Muscle of leg (tissue), 11 donors: ENCODE data around the gene AGTRAP. TPM values are rescaled to one million over a fixed set of nuclear protein-coding genes. Genes with fewer than 3 reads are reported as not detected.

Experiments
- DNase-seq: peaks from one replicate; pipeline ENCODE4 v3.0.0; 2013
- H3K27ac ChIP-seq: one replicate; pipeline ENCODE4 v1.5.1; 2013; ENCODE audit warnings: mild to moderate bottlenecking, low read length, control low read depth
- H3K27me3 ChIP-seq: one replicate; pipeline ENCODE4 v1.6.1; 2013; ENCODE audit warnings: low read length; ENCODE audit not compliant: control insufficient read depth, insufficient read depth
- H3K36me3 ChIP-seq: one replicate; pipeline ENCODE4 v1.6.1; 2013; ENCODE audit warnings: low read length; ENCODE audit not compliant: control insufficient read depth, insufficient read depth
- H3K4me1 ChIP-seq: one replicate; pipeline ENCODE4 v1.6.1; 2013; ENCODE audit warnings: low read length; ENCODE audit not compliant: control insufficient read depth, insufficient read depth
- H3K4me3 ChIP-seq: one replicate; pipeline ENCODE4 v1.5.1; 2013; ENCODE audit warnings: low read length, control low read depth
- H3K9me3 ChIP-seq: replicated peaks from 2 replicates; pipeline ENCODE4 v1.6.1; 2013; ENCODE audit warnings: low read depth, low read length; ENCODE audit not compliant: control insufficient read depth
- WGBS: methylation state at CpG from one replicate; pipeline ENCODE4 v1.1.5; 2013; ENCODE audit warnings: missing lambda C conversion rate; ENCODE audit not compliant: insufficient coverage; 5-methylcytosine and 5-hydroxymethylcytosine counted together
- polyA plus RNA-seq, 8 donors: library from polyadenylated mRNA; unstranded; fragments of 120-200 nt; gene quantifications; one replicate each; pipeline versions ENCODE4 v1.2.1 to v1.2.3, GENCODE V29; 2013; ENCODE audit warnings: inconsistent platforms in 1 of 8, low replicate concordance in 1 of 8; ENCODE audit not compliant: insufficient read length in 8 of 8, insufficient read depth in 1 of 8
- total RNA-seq: library from RNA; stranded (reverse); fragments of 120-200 nt; gene quantifications from one replicate; pipeline ENCODE4 v1.2.4, GENCODE V29; 2013

The AGTRAP gene
- total and polyA plus RNA-seq, 9 donors, result 14.8 to 24.8 (median 17.9) TPM

- H3K36me3 ChIP-seq, result peaks cover 48% of the 10 kb centered on the region
- no peaks in the 10 kb centered on the region for H3K9me3 ChIP-seq
- 80% methylated on average over 13 of the region's 14 CpGs for WGBS
- H3K27ac ChIP-seq, result peak overlapping the region; percentile 96
- H3K4me1 ChIP-seq, result peaks cover 85% of the 10 kb centered on the region
- no peak for DNase-seq
- peak overlapping the region; percentile 38 for H3K4me3 ChIP-seq
- H3K27me3 ChIP-seq, result no peaks in the 10 kb centered on the region
Observed at GRCh38 chr1:11788549-11789053, 52.7 kb downstream of the AGTRAP start.

GRCh38 chr1:11789126-11790067 lies 53.5 kb downstream of the AGTRAP start:
- no peak for DNase-seq
- Histone ChIP-seq H3K27me3 (no peaks in the 10 kb centered on the region), H3K9me3 (no peaks in the 10 kb centered on the region), H3K36me3 (peaks cover 56% of the 10 kb centered on the region), H3K27ac (peak overlapping the region; percentile 96), H3K4me3 (peak overlapping the region; percentile 38), H3K4me1 (peaks cover 84% of the 10 kb centered on the region)
- WGBS, result 46% methylated on average over 6 of the region's 13 CpGs

- WGBS, result 79% methylated on average over 14 of the region's 20 CpGs
- H3K4me3 ChIP-seq, result no peak overlapping the region
- H3K9me3 ChIP-seq, result no peaks in the 10 kb centered on the region
- H3K4me1 ChIP-seq, result peaks cover 82% of the 10 kb centered on the region
- peaks cover 65% of the 10 kb centered on the region for H3K36me3 ChIP-seq
- no peak for DNase-seq
- no peaks in the 10 kb centered on the region for H3K27me3 ChIP-seq
- peak overlapping the region; percentile 96 for H3K27ac ChIP-seq
Observed at GRCh38 chr1:11790101-11790879, 54.4 kb downstream of the AGTRAP start.

- Histone ChIP-seq H3K27me3 (no peaks in the 10 kb centered on the region), H3K36me3 (peaks cover 72% of the 10 kb centered on the region), H3K9me3 (no peaks in the 10 kb centered on the region), H3K4me1 (peaks cover 82% of the 10 kb centered on the region), H3K4me3 (no peak overlapping the region), H3K27ac (peak overlapping the region; percentile 96)
- WGBS, result 84% methylated on average over 9 of the region's 19 CpGs
- DNase-seq, result peak; percentile 94
Observed at GRCh38 chr1:11790880-11791715, 55.2 kb downstream of the AGTRAP start.

GRCh38 chr1:11792106-11792505 lies 56.2 kb downstream of the AGTRAP start:
- peak overlapping the region; percentile 96 for H3K27ac ChIP-seq
- H3K4me1 ChIP-seq, result peaks cover 78% of the 10 kb centered on the region
- H3K4me3 ChIP-seq, result no peak overlapping the region
- DNase-seq, result no peak
- no peaks in the 10 kb centered on the region for H3K9me3 ChIP-seq
- H3K36me3 ChIP-seq, result peaks cover 77% of the 10 kb centered on the region
- H3K27me3 ChIP-seq, result no peaks in the 10 kb centered on the region
- WGBS, result 88% methylated on average over 8 of the region's 11 CpGs

- H3K9me3 ChIP-seq, result no peaks in the 10 kb centered on the region
- WGBS, result 94% methylated on average over 7 of the region's 15 CpGs
- H3K27ac ChIP-seq, result no peak overlapping the region
- peaks cover 77% of the 10 kb centered on the region for H3K36me3 ChIP-seq
- H3K27me3 ChIP-seq, result no peaks in the 10 kb centered on the region
- no peak for DNase-seq
- H3K4me3 ChIP-seq, result no peak overlapping the region
- peaks cover 61% of the 10 kb centered on the region for H3K4me1 ChIP-seq
Observed at GRCh38 chr1:11793819-11794218, 57.9 kb downstream of the AGTRAP start.

GRCh38 chr1:11794446-11795237 lies 58.7 kb downstream of the AGTRAP start:
- H3K27ac ChIP-seq, result peak overlapping the region; percentile 57
- H3K27me3 ChIP-seq, result no peaks in the 10 kb centered on the region
- H3K4me1 ChIP-seq, result peaks cover 52% of the 10 kb centered on the region
- WGBS, result 93% methylated on average over 19 of the region's 19 CpGs
- H3K4me3 ChIP-seq, result no peak overlapping the region
- H3K36me3 ChIP-seq, result peaks cover 81% of the 10 kb centered on the region
- DNase-seq, result no peak
- H3K9me3 ChIP-seq, result no peaks in the 10 kb centered on the region

GRCh38 chr1:11795238-11795890 lies 59.4 kb downstream of the AGTRAP start:
- H3K4me3 ChIP-seq, result no peak overlapping the region
- H3K36me3 ChIP-seq, result peaks cover 81% of the 10 kb centered on the region
- H3K9me3 ChIP-seq, result no peaks in the 10 kb centered on the region
- no peaks in the 10 kb centered on the region for H3K27me3 ChIP-seq
- peaks cover 45% of the 10 kb centered on the region for H3K4me1 ChIP-seq
- H3K27ac ChIP-seq, result peak overlapping the region; percentile 57
- no peak for DNase-seq
- WGBS, result 92% methylated on average over 10 of the region's 14 CpGs
